ENCODE data around the gene KLHL3.

Gene KLHL3

DNA sequence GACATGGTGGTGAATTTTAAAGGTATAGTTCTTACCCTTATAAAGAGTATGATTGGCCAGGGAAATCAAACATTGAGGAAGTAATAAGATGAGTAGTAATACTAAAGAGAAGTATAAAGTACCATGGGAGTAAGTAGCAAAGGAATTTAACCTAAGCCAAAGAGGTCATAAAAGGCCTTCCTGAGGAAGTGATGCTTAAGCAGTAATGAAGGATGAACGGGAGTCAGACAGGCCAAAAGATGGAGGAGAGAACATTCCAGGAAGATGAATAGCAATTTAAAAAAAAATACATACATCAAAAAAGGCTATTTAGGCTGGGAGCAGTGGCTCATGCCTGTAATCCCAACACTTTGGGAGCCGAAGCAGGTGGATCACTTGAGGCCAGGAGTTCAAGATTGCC is 29.0 kb downstream of the KLHL3 start:
- DNase-seq = no peak

DNA sequence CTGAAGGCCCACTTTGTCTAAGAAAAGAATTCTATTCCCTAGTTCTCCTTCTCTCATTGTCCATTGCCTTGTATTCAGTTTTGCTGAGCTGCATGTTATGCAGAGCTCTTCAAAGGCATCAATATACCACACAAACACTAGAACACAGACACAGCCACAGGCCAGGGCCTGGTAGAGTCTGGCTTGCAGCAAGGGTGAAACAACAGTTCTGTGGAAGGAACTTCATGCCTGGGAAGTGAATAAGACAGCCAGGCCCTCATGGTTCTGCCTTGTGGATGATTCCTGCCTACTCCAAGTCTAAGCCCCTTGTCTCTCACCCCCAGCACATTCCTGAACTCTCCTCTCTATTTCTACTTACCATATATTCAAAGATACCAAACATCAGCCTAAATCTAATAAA is 30.8 kb downstream of the KLHL3 start:
- no peak for DNase-seq

DNA sequence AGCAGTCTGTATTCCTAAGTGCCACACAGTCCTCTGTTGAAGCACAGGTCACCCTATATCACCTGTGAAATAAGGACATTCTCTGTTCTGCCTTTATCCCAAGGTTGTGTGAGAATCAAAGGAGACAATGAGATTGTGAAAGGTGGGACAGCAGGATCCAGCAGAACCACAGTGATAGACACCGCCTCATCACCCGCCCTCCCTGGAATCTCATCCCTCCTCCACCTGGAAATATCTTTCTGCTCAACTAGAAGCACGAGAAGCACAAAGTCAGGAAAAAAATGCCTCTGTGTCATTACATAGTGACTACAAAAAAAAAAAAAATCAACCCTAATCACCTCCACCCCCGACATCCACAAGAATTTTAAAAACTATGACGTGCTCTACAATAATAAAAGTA is 32.3 kb downstream of the KLHL3 start:
- DNase-seq = no peak

DNA sequence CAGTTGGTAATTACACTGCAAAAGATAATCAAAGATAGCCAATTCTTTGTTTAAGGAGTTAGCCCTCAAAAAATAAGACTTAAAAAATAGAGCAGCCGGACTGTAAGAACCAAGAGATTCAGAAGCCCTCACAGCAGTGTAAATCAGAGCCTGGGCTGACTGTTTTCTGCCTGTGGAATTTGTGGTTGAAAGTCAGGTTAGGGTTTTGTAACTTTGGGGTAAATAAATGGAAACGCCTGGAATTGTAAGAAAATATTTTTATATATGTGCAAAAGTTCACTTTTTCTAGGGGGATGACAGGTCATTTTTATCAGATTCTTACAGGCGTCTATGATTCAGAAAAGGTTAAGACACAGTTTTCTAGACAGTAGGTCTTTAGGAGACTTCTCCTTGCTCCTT is 35.6 kb downstream of the KLHL3 start:
- no peak for DNase-seq

DNA sequence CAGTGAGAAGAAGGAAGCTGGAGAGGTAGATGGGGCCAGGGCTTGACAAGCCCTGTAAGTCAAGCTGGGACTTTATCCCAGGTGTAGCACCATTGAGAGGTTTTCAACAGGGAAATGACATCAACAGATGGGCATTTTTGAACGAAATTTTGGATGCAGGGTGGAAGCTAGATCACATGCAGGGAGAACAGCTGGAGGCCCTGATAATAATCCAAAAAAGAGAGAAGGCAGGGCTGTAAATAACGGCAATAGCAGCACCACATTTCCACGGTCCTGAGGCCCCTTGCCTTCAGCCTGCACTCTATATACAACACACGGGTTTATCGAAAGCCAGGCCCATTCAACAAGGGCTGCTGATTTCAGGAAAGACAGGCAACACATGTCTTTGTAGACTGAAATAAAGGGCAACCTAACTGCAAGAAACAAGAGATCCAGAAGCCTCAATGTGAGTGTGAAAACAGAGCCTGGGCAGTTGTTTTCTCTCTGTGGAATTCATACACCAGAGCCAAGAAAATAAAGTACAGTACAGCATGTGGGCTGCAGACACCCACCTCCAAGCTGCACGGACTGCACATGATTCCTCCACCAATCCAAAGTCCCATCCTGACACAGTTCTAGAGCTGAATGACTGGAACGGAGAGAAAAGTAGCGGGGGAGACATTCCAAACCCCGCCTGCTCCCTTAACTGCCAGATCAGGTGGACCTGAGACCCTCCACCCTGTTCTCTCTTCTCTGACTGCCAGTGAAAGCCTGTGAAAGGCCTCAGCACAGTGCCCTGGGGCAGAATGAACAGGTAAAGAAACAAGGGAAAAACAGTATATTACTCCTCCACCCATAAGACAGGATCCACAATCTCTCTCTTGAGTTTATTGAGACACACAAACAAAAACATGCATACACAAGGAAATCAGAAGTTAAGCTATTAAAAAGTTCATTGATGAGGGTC is 36.3 kb downstream of the KLHL3 start:
- no peak for DNase-seq

DNA sequence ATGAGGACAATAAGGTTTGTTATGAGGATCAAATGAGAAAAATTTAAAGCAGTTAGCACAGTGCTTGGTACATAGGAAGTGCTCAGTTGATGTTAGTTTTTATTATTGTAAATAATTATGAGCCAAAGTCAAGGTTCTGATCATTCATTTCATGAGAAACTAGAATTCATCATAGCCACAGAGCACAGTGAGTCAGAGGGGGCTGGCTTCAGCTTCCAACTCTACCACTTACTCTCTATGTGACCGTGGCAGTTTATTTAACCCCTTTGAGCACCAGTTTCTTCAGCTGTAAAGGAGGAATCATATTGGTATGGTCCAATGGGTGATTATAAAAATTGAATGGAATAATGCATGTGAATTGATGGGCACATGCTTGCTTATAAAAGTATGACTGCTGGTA is 39.4 kb downstream of the KLHL3 start:
- DNase-seq = no peak

DNA sequence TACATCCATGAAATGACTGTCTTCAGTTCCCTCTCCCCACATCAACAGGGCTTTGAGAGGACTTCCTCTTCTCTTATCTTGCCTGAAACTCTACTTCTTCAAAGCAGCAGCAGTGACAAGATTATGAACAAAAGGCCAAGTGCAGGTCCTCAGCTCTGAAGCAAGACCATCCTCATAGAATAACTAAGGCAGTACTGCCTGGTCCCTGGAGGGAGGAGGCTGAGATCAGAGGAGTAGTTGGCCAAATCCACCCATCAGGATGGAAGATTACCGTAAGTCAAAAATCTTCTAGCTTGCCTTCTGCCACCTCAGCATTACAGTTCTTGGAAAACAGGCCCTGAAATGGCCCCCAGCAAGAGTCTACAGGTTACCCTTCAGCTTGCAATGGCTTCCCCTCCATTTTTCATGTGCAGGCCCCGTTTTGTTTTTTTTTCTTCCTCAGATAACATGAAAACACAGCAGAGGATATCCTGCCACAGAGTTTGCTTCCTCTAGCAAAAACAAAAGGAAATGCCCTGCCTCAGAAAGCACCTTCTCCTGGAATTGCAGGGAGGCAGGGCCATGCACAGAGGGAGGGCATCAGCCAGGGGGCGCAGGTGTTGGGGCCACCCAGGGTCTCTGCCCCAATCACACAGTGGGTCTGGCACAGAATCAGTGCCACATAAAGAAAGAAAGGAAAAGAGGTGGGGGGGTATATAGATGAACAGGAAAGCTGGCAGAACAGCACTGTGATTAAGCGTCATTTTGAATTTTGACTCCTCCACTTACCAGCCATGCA is 40.0 kb downstream of the KLHL3 start:
- no peak for DNase-seq

DNA sequence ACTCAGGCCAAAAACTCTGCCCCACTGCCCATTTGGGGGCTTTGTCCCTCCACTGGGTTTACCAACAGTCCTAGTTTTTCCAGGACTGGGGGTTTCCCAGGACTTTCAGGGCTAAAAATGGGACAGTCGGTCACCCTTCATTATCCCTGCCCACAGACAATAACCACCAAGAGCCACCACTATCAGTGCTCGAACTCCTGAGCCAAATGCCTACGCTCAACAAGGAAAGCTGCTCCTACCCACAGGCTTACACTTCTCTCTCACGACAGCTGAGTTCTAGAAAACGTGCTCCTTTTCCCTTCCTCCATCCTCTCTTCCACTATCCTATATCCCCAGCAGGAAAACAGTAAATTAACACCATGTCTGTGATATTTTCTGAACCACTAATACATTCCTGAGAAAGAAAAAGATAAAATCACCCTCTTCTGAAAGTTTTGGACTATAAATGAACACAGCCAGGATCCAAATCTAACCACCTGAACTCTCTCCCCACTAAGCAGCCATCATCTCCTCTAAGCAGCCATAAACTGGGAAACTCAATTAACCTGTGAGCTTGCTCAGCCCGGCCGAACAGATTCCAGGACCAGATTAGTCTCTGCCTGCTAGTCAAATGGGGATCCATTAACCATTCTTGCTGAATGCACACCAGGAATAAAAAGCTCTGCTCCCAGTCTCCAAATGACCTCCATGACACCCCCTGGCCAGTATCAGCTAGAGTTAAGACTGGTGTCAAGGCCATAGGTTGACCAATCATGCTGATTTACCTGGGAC is 41.8 kb downstream of the KLHL3 start:
- DNase-seq = no peak

DNA sequence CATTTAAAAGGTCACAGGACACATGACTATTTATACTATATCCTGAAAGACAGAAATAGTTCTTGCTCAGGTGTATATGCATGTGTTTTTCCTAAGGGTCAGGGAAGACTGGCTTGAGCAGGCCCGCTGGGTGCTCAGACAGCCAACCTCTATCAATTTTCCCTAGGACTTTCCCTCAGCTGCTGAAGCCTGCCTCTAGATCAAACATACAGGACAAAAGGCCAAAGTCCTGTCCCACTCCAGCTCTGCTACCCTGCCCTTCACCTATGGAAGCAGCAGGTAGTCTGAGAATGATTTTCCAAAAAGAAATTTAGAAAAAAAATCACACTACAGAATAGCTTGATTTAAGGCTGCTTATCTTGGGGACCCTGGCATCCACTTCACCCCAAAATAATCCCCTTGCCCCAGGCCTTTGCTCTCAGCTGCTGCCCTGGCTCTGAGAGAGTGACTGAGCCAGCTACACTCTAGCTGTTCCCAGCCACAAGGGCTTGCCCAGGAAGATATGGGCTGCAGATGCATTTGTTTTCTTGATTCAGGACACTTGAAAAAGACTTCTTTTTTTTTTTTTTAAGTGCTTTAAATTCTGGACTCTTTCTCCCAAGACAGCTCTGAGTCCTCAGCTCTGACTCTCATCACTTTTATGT is 42.5 kb downstream of the KLHL3 start:
- DNase-seq = no peak

DNA sequence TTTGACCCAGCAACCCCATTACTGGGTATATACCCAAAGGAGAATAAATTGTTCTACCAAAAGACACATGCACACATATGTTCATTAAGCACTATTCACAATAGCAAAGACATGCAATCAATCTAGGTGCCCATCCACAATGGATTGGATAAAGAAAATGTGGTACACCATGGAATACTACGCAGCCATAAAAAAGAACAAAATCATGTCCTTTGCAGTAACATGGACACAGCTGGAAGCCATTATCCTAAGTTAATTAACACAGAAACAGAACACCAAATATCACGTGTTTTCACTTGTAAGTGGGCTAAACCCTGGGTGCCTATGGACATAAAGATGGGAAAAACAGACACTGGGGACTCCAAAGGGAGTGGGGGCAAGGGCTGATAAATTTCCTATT is 46.6 kb downstream of the KLHL3 start:
- DNase-seq = no peak

DNA sequence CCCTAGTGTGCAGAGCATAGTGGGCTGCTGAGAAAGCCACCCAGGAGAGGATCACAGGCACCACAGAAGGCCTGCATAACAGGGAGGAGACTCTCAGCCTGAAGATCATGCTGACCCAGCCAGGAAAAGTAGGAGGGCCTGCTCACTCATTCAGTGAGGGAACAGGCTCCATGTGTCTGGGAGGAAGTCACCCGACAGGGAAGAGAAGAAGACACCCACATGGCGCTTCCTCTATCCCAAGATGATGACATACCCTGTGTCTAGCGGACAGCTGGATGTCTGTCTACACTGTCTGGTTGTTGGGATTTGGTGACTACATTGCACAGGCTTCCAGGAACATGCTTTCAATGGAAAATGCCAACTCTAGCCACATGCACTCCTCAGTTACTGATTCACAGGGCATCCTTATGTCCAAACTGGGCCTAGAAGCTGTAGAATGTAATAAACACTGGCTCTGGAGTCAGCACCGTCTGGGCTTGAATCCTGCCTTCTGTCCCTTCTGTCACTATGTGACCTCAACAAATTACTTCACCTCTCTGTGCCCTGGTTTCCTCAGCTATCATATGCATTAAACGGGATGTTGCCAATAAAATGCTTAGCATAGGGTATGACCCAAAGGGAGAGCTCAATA is 47.6 kb downstream of the KLHL3 start:
- no peak for DNase-seq

DNA sequence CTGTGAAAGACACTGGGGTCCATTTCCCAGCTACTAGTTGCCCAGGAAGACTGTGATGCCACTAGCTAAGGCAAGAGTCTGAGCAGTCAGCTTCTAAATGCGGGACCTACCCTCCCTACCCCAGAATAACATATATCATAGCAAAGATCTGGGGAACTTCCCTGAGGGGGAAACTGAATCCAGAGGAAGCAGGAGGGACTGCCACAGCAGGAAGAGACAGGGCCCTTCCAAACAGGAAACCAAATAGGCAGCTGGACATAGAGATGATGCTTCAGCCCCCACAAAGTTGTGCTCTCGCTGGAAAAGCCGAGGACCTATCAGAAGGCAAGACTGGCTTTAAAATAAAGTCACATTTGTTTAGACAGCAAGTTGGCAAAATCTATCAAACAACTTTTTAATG is 51.1 kb downstream of the KLHL3 start:
- no peak for DNase-seq

DNA sequence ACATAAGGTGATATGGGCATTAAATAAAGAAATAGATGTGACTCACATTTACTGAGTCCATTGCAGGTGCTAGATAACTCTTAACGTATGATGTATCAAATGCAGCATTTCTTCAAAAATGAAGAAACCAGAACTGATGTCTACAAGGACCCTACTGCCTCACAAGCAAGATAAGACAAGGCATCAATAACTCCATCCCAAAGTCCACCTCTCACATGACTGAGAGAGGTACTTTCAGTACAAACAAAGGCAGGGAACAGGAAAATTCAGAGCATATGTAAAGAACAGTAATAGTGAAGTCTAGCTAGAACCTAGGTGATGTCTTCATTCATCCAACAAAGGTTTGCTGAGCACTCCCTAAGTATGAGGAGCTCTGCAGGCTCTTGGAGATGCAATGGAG is 54.7 kb downstream of the KLHL3 start:
- no peak for DNase-seq

DNA sequence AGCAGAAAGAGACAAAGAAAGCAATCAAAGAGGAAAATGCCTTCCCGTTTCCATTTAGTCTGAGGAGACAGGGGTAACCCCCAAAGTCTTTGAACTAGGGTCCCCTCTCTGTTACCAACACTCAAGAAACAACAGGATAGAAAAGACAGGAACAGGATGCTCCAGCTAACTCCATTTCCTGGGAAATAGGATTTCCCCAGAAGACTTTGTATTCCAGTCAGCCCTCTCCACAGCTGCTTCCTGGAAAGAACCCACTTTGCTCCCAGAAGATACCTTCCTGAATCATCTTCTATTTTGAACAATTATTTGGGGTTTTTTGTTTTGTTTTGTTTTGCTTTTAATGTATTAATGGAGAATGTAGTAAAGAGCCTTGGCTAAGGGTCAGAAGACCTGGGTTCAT is 56.0 kb downstream of the KLHL3 start:
- no peak for DNase-seq

DNA sequence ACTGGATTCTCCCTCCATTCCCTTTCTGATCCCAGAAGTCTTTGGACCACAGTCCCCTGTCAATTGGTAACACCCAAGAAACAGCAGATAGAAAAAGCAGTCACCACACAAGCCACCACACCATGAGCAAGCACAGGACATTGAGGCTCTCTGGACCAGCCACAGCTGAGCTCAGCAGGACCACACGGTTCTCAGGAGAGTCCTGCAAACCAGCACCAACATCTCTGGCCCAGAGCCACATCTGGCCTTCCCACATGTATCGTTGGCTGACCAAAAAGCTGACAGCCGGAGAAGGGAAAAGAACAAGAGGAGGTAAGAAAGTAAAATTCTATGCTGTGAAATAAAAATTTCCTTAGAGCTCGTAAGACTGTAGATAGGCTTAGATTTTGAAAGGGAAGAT is 56.7 kb downstream of the KLHL3 start:
- no peak for DNase-seq

DNA sequence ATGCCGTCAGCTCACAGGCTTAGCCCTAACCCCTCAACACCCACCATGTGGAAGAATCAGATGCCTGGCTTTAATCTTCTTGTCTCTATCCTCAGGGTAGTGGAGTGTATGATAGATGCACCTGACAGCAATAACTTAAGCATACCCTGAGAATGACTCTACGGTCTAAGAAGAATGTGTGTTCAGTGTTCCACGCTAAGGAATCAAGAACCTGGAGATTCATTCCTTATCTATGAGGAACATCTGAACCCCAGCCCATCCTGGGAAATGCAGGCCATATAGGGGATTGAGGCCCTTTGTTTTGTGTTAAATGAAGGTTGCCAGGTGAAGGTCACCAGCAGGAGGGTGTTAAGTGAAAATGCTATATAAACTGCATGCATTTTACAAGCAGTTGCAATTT is 63.0 kb downstream of the KLHL3 start:
- no peak for DNase-seq

DNA sequence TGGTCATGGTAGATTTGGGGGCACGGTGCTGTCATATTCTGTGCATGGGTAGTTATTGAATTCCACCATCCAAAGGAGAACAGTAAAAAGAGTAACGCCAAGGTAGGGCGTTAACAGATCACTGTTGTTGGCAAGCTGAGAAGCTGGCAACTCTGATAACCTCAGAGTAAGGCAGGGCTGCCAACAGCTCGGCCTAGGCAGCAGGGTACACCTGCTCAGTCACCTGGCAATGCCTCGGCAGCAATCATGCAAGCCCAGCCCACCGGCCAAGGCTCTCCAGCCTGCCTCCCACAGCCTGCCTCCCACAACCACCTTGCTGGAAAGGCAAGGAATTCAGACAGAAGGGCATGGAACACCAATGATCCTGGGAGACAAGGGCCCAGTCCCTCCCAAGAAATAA is 63.9 kb downstream of the KLHL3 start:
- DNase-seq = no peak

DNA sequence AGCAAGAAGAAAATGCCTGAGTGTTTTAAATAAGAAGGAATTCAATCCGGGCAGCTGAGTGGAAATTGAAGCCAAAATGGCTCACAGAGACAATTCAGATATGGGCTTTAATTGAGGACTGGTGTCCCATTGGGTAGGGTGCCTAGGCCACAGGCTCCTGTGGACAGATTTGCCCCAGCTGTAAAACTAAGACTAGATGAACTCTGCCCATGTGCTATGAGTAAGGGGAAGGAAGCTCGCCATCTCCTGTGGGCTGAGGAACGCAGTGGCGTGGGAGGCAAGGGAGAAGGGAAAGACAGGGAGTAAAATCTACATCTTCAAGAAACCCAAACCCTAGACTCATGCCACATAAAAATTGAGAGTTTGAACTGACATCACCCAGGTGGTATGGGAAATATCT is 66.1 kb downstream of the KLHL3 start:
- no peak for DNase-seq

DNA sequence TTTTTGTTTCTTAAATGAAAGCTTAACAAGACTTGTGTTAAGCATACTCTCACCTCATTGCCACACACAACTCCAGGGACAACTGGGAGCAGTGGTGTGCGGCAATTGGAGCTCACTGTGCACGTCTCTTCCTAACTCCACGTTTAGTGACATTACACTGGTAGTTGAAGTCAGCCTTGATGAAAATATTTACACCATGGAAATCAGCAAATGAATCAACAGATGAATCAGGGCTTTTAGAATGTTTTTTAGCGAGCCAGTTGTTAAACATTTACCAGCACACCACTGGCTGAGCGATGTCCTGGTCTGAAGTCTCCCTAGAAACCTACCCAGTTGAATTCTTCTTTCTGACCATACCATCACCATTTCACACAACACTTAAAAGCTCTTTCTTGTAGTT is 67.3 kb downstream of the KLHL3 start:
- DNase-seq = no peak

DNA sequence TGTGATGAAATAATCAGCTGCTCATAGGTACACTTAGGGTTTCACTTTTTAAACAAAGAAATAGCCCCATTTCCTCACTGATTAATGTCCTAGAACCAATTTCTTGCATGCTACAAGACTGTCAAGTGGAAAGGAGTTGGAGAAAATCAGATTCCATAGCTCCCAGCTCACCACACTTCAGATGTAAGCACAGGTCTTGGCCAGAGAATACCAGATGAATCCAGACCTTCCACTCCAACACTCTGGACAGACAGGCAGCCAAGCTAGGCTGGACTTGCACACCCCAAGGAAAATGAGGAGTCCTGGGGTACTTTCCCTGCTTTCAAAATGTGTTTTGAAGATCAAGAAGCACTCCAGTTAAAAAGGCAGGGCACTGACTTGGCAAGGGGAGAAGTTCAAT is 68.5 kb downstream of the KLHL3 start:
- DNase-seq = no peak

DNA sequence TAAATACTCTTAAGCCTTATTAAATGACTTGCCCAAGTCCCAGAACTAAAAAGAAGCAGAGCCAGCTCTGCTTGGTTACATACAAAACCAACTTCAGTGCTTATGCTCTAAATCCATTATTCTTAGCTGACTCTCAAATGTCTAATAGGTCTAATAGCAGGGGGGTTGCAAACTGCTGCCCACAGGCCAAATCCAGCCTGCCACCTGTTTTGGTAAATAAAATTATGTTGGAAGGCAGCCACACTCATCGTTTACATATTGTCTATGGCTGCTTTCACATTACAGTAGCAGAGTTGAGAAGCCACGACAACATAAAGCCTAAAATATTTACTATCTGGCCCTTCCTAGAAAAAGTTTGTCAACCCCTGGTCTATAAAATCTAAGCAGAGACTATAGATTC is 69.0 kb downstream of the KLHL3 start:
- no peak for DNase-seq

DNA sequence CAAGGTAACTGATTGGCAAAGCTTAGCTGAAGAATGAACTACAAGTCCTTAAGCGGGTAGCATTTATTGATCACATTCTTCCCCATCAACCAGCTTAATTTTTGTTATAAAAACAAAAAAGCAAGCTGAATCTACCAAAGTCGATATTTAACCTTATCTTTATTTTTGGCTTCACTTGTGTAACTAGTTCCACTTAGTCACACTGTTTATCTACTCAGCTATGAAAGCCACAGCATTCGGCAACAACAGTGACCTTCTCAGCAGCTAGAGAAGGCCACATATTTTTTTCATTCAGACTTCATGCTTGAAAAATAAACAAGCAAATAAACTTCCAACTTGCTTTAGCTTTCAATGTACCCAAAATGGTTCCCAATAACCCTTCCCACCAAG is 69.4 kb downstream of the KLHL3 start:
- DNase-seq = no peak
